GM19043 (cell line): ENCODE measurements around the gene OSER1.

ENCODE experiments used
- ATAC-seq: cut with Tn5 transposase; IDR thresholded peaks from one replicate; pipeline ENCODE4 v1.9.1; 2021; ENCODE audit warnings: low read depth; ENCODE audit not compliant: unreplicated experiment

The OSER1 gene

GRCh38 chr20:44228465-44229258 is 18.1 kb upstream of the OSER1 start:
- ATAC-seq, result no peak

- ATAC-seq, result no peak
Observed at GRCh38 chr20:44224637-44225036, 14.1 kb upstream of the OSER1 start.

- no peak for ATAC-seq
Observed at GRCh38 chr20:44223721-44224120, 13.2 kb upstream of the OSER1 start.

GRCh38 chr20:44222633-44223368 is 12.2 kb upstream of the OSER1 start:
- ATAC-seq, result no peak

GRCh38 chr20:44222027-44222426 is 11.5 kb upstream of the OSER1 start:
- ATAC-seq, result no peak

GRCh38 chr20:44221368-44221954 is 10.9 kb upstream of the OSER1 start:
- ATAC-seq, result no peak

GRCh38 chr20:44219791-44220190 is 9.2 kb upstream of the OSER1 start:
- ATAC-seq, result no peak

GRCh38 chr20:44219170-44219730 is 8.7 kb upstream of the OSER1 start:
- no peak for ATAC-seq

- ATAC-seq, result no peak
Observed at GRCh38 chr20:44218446-44218845, 7.9 kb upstream of the OSER1 start.

- no peak for ATAC-seq
Observed at GRCh38 chr20:44217342-44218092, 6.9 kb upstream of the OSER1 start.

- no peak for ATAC-seq
Observed at GRCh38 chr20:44215125-44215524, 4.6 kb upstream of the OSER1 start.

GRCh38 chr20:44212792-44213191 is 2.2 kb upstream of the OSER1 start:
- no peak for ATAC-seq

GRCh38 chr20:44211177-44212039 is 837 bp upstream of the OSER1 start:
- ATAC-seq, result no peak

GRCh38 chr20:44209686-44210405 is 725 bp downstream of the OSER1 start:
- ATAC-seq, result no peak

- no peak for ATAC-seq
Observed at GRCh38 chr20:44208770-44209169, 1.8 kb downstream of the OSER1 start.

GRCh38 chr20:44208165-44208564 is 2.4 kb downstream of the OSER1 start:
- no peak for ATAC-seq

GRCh38 chr20:44207126-44207723 is 3.3 kb downstream of the OSER1 start:
- ATAC-seq, result no peak

GRCh38 chr20:44206132-44206531 is 4.4 kb downstream of the OSER1 start:
- no peak for ATAC-seq

GRCh38 chr20:44204832-44205215 is 5.7 kb downstream of the OSER1 start:
- no peak for ATAC-seq
